Neuronal stem cell (in vitro differentiated cells): ENCODE data around the gene DLG2.

Experiments
- DNase-seq: peaks from one replicate; pipeline ENCODE4 v3.0.0-alpha.2; 2013; ENCODE audit warnings: low spot score
- H2AFZ ChIP-seq: one replicate; pipeline ENCODE4 v1.6.1; 2013; ENCODE audit warnings: mild to moderate bottlenecking, low read length, inconsistent platforms
- H2AK5ac ChIP-seq: 2 replicates; pipeline ENCODE4 v1.6.1; 2013; ENCODE audit warnings: low read depth, mild to moderate bottlenecking, inconsistent platforms, low read length, moderate library complexity, mixed read lengths
- H2BK120ac ChIP-seq: 2 replicates; pipeline ENCODE4 v1.6.1; 2013; ENCODE audit warnings: low read depth, mild to moderate bottlenecking, inconsistent platforms, low read length, moderate library complexity, mixed read lengths
- H2BK12ac ChIP-seq: one replicate; pipeline ENCODE4 v1.6.1; 2013; ENCODE audit warnings: low read length, inconsistent platforms
- H2BK15ac ChIP-seq: 2 replicates; pipeline ENCODE4 v1.6.1; 2013; ENCODE audit warnings: mild to moderate bottlenecking, low read length, inconsistent platforms, mixed read lengths
- H2BK5ac ChIP-seq: one replicate; pipeline ENCODE4 v1.6.1; 2013; ENCODE audit warnings: inconsistent platforms, mild to moderate bottlenecking, low read length, moderate library complexity
- H3K14ac ChIP-seq: one replicate; pipeline ENCODE4 v1.6.1; 2013; ENCODE audit warnings: low read length, inconsistent platforms
- H3K18ac ChIP-seq: 2 replicates; pipeline ENCODE4 v1.6.1; 2013; ENCODE audit warnings: low read length, inconsistent platforms
- H3K23ac ChIP-seq: 2 replicates; pipeline ENCODE4 v1.6.1; 2013; ENCODE audit warnings: low read depth, mild to moderate bottlenecking, mixed read lengths, low read length, inconsistent platforms; ENCODE audit not compliant: poor library complexity
- H3K27ac ChIP-seq: replicated peaks from 3 replicates; pipeline ENCODE4 v1.5.1; 2013; ENCODE audit warnings: low read length, inconsistent platforms
- H3K27me3 ChIP-seq, 3 experiments: 2 replicates each; pipeline ENCODE4 v1.6.1; 2013; ENCODE audit warnings: low read length in 3 of 3, mild to moderate bottlenecking in 2 of 3, inconsistent platforms in 1 of 3, low read depth in 1 of 3, mixed read lengths in 1 of 3, moderate library complexity in 1 of 3; ENCODE audit not compliant: control insufficient read depth in 3 of 3, insufficient read depth in 3 of 3
- H3K36me3 ChIP-seq, 2 donors: replicated peaks in 1 of 2; 2 replicates each; pipeline ENCODE4 v1.6.1; 2013; ENCODE audit warnings: low read length in 2 of 2; ENCODE audit not compliant: control insufficient read depth in 2 of 2, insufficient read depth in 2 of 2
- H3K4ac ChIP-seq: 2 replicates; pipeline ENCODE4 v1.6.1; 2013; ENCODE audit warnings: inconsistent platforms, mild to moderate bottlenecking, low read length, moderate library complexity
- H3K4me1 ChIP-seq, 2 donors: 1 replicate in 1 of 2; 2 replicates in 1 of 2; pipeline ENCODE4 v1.6.1; 2013; ENCODE audit warnings: low read length in 2 of 2, low read depth in 1 of 2; ENCODE audit not compliant: control insufficient read depth in 2 of 2, insufficient read depth in 1 of 2
- H3K4me2 ChIP-seq: one replicate; pipeline ENCODE4 v1.6.1; 2013; ENCODE audit warnings: mild to moderate bottlenecking, low read length, inconsistent platforms; ENCODE audit not compliant: insufficient read depth, poor library complexity, severe bottlenecking
- H3K4me3 ChIP-seq, 2 donors: 2 replicates each; pipeline ENCODE4 v1.5.1; 2013; ENCODE audit warnings: low read length in 2 of 2, mild to moderate bottlenecking in 2 of 2, inconsistent platforms in 1 of 2, moderate library complexity in 1 of 2
- H3K79me1 ChIP-seq: one replicate; pipeline ENCODE4 v1.6.1; 2013; ENCODE audit warnings: low read depth, mild to moderate bottlenecking, inconsistent platforms, low read length, moderate library complexity
- H3K9ac ChIP-seq: one replicate; pipeline ENCODE4 v1.6.1; 2013; ENCODE audit warnings: mild to moderate bottlenecking, low read depth, low read length, inconsistent platforms; ENCODE audit not compliant: poor library complexity
- H3K9me3 ChIP-seq, 2 donors: replicated peaks in 1 of 2; 2 replicates each; pipeline versions ENCODE3 to v1.6.1; 2013; ENCODE audit warnings: low read length in 2 of 2, mild to moderate bottlenecking in 2 of 2, inconsistent platforms in 1 of 2, low read depth in 1 of 2, mixed read lengths in 1 of 2, moderate library complexity in 1 of 2; ENCODE audit not compliant: control insufficient read depth in 2 of 2, insufficient read depth in 1 of 2
- H4K8ac ChIP-seq: one replicate; pipeline ENCODE4 v1.6.1; 2013; ENCODE audit warnings: low read depth, mild to moderate bottlenecking, inconsistent platforms, low read length, moderate library complexity
- H4K91ac ChIP-seq: one replicate; pipeline ENCODE4 v1.6.1; 2013; ENCODE audit warnings: low read length, low read depth, mild to moderate bottlenecking, inconsistent platforms; ENCODE audit not compliant: poor library complexity
- WGBS, 2 donors: extraction: QIAGEN DNeasy Blood & Tissue Kit; methylation state at CpG; one replicate each; pipeline ENCODE4 v1.1.7; 2013; ENCODE audit warnings: missing lambda C conversion rate in 2 of 2, mixed read lengths in 1 of 2; ENCODE audit not compliant: insufficient read length in 2 of 2, insufficient replicate concordance in 1 of 2; ENCODE audit errors: extremely low coverage in 2 of 2; 5-methylcytosine and 5-hydroxymethylcytosine counted together

The DLG2 gene

DNA sequence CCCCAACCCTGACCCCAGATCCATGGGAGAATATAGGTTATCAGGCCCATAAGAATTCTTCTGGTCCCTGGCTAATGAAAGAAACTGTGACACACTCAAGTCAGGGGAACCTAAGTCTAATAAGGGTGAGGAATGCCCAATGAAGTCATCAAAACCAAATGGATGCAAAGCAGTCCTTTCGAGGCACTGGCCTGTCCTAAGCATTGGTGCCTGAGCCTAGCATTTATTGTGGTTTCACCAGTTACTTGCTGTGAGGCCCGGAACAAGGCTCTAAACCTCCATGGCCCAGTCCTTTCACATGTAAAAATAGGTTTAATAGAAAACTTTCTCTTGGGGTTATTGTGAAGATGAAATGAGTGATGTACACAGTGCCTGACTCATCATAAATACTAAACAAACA lies 712.6 kb downstream of the DLG2 start:
- no peaks in the 10 kb centered on the region for H3K36me3 ChIP-seq
- peaks cover 0 to 4% of the 10 kb centered on the region in 2 donors for H3K4me1 ChIP-seq
- H4K8ac ChIP-seq: no peak overlapping the region
- no peak overlapping the region for H4K91ac ChIP-seq
- H3K4me2 ChIP-seq: no peak overlapping the region
- no peak overlapping the region for H3K4ac ChIP-seq
- H3K9me3 ChIP-seq: no peaks in the 10 kb centered on the region
- no peak overlapping the region for H3K18ac ChIP-seq
- H2BK15ac ChIP-seq: no peak overlapping the region
- WGBS, 2 donors: no CpG with 5 or more reads among the region's 2 CpGs
- no peak overlapping the region for H2BK12ac ChIP-seq
- H2BK5ac ChIP-seq: no peak overlapping the region
- H3K27me3 ChIP-seq: no peaks in the 10 kb centered on the region
- H2AK5ac ChIP-seq: no peak overlapping the region
- H3K9ac ChIP-seq: no peak overlapping the region
- H2AFZ ChIP-seq: no peak overlapping the region
- H3K79me1 ChIP-seq: no peaks in the 10 kb centered on the region
- no peak overlapping the region for H3K4me3 ChIP-seq
- DNase-seq: no peak
- H2BK120ac ChIP-seq: no peak overlapping the region
- H3K23ac ChIP-seq: no peak overlapping the region
- no peak overlapping the region for H3K14ac ChIP-seq
- no peak overlapping the region for H3K27ac ChIP-seq

DNA sequence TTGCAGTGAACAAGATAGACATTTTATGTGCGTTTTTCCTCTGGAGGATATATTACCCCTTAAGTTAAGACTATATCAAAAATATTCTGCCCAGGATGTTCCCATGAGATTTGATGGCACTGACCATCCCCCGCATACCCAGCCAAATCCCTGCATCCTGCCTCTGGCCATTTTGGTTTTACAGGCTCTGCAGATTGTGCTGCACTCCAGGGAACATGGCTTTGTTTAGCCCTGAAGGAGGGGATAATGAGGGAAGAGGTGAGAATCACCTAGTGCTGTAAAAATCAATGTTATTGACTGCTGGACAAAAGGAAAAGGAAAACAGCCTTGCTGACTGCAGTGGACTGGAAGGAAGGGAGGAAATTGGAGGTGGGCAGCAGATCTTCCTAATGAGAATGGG lies 717.4 kb downstream of the DLG2 start:
- Histone ChIP-seq H3K27ac (no peak overlapping the region), H4K91ac (no peak overlapping the region), H3K18ac (no peak overlapping the region), H2AK5ac (no peak overlapping the region), H2BK120ac (no peak overlapping the region), H3K9ac (no peak overlapping the region), H3K4me3 (no peak overlapping the region), H2BK15ac (no peak overlapping the region), H3K27me3 (no peaks in the 10 kb centered on the region), H2BK5ac (no peak overlapping the region), H3K4ac (no peak overlapping the region), H3K36me3 (no peaks in the 10 kb centered on the region), H3K4me1 (peaks cover 0 to 5% of the 10 kb centered on the region in 2 donors), H3K14ac (no peak overlapping the region), H3K4me2 (no peak overlapping the region), H2BK12ac (no peak overlapping the region), H3K23ac (no peak overlapping the region), H2AFZ (peak overlapping the region; percentile 64), H4K8ac (no peak overlapping the region), H3K9me3 (no peaks in the 10 kb centered on the region), H3K79me1 (no peaks in the 10 kb centered on the region)
- WGBS, 2 donors: no CpG with 5 or more reads among the region's 2 CpGs
- DNase-seq: no peak

GRCh38 chr11:84906995-84907394 lies 720.1 kb downstream of the DLG2 start:
- Histone ChIP-seq H3K27ac (no peak overlapping the region), H2BK5ac (no peak overlapping the region), H2AK5ac (no peak overlapping the region), H2AFZ (no peak overlapping the region), H3K4me2 (no peak overlapping the region), H4K8ac (no peak overlapping the region), H3K4me1 (peaks cover 0 to 8% of the 10 kb centered on the region in 2 donors), H3K9me3 (no peaks in the 10 kb centered on the region), H3K27me3 (no peaks in the 10 kb centered on the region), H3K23ac (no peak overlapping the region), H3K4ac (no peak overlapping the region), H3K9ac (no peak overlapping the region), H3K14ac (no peak overlapping the region), H2BK120ac (no peak overlapping the region), H4K91ac (no peak overlapping the region), H2BK12ac (no peak overlapping the region), H3K36me3 (no peaks in the 10 kb centered on the region), H3K18ac (no peak overlapping the region), H2BK15ac (no peak overlapping the region), H3K4me3 (no peak overlapping the region), H3K79me1 (no peaks in the 10 kb centered on the region)
- DNase-seq: no peak
- no CpG with 5 or more reads among the region's 3 CpGs for WGBS, 2 donors

GRCh38 chr11:84905411-84905810 lies 721.7 kb downstream of the DLG2 start:
- Histone ChIP-seq H4K8ac (no peak overlapping the region), H3K4me2 (no peak overlapping the region), H3K79me1 (no peaks in the 10 kb centered on the region), H3K4me1 (peaks cover 0 to 9% of the 10 kb centered on the region in 2 donors), H3K9me3 (no peaks in the 10 kb centered on the region), H3K23ac (no peak overlapping the region), H3K14ac (no peak overlapping the region), H3K27ac (no peak overlapping the region), H2BK120ac (no peak overlapping the region), H2BK5ac (no peak overlapping the region), H3K27me3 (no peaks in the 10 kb centered on the region), H4K91ac (no peak overlapping the region), H3K18ac (no peak overlapping the region), H2AK5ac (no peak overlapping the region), H3K4ac (no peak overlapping the region), H3K36me3 (no peaks in the 10 kb centered on the region), H2BK12ac (no peak overlapping the region), H2AFZ (no peak overlapping the region), H3K4me3 (no peak overlapping the region), H2BK15ac (no peak overlapping the region), H3K9ac (no peak overlapping the region)
- WGBS, 2 donors: no CpG with 5 or more reads among the region's 1 CpG
- DNase-seq: no peak
